H9 (cell line): ENCODE results near the gene NCLN. TPM values are rescaled to one million over a fixed set of nuclear protein-coding genes. Genes with fewer than 3 reads are reported as not detected.

Source experiments
- DNase-seq: peaks from one replicate; pipeline ENCODE4 v3.0.0-alpha.2; 2017
- H2AFZ ChIP-seq: one replicate; pipeline ENCODE4 v1.6.1; 2013; ENCODE audit warnings: mild to moderate bottlenecking, low read length, control low read depth, moderate library complexity
- H2AK5ac ChIP-seq: 2 replicates; pipeline ENCODE4 v1.6.1; 2013; ENCODE audit warnings: low read length, control low read depth, mixed read lengths; ENCODE audit not compliant: insufficient read length
- H2BK120ac ChIP-seq: one replicate; pipeline ENCODE4 v1.6.1; 2013; ENCODE audit warnings: low read depth, mild to moderate bottlenecking, low read length, control low read depth, inconsistent platforms; ENCODE audit not compliant: poor library complexity, severe bottlenecking
- H2BK12ac ChIP-seq: 2 replicates; pipeline ENCODE4 v1.6.1; 2013; ENCODE audit warnings: low read length, control low read depth, mixed read lengths, low read depth; ENCODE audit not compliant: insufficient read length
- H2BK15ac ChIP-seq: 2 replicates; pipeline ENCODE4 v1.6.1; 2013; ENCODE audit warnings: low read depth, low read length, control low read depth
- H2BK20ac ChIP-seq: one replicate; pipeline ENCODE4 v1.6.1; 2013; ENCODE audit warnings: low read depth, mild to moderate bottlenecking, low read length, control low read depth, inconsistent platforms; ENCODE audit not compliant: poor library complexity, severe bottlenecking
- H2BK5ac ChIP-seq: 2 replicates; pipeline ENCODE4 v1.6.1; 2013; ENCODE audit warnings: low read length, control low read depth, mixed read lengths; ENCODE audit not compliant: insufficient read length
- H3K14ac ChIP-seq: 2 replicates; pipeline ENCODE4 v1.6.1; 2013; ENCODE audit warnings: low read length, control low read depth; ENCODE audit not compliant: insufficient read depth
- H3K18ac ChIP-seq: 2 replicates; pipeline ENCODE4 v1.6.1; 2013; ENCODE audit warnings: low read depth, mild to moderate bottlenecking, mixed read lengths, low read length, control low read depth; ENCODE audit not compliant: insufficient read length
- H3K23ac ChIP-seq: 2 replicates; pipeline ENCODE4 v1.6.1; 2013; ENCODE audit warnings: low read length, control low read depth, mixed read lengths, low read depth; ENCODE audit not compliant: insufficient read length
- H3K23me2 ChIP-seq: 2 replicates; pipeline ENCODE4 v1.6.1; 2013; ENCODE audit warnings: low read depth, mild to moderate bottlenecking, mixed read lengths, low read length, control low read depth; ENCODE audit not compliant: insufficient read length, poor library complexity, severe bottlenecking
- H3K27ac ChIP-seq: 2 replicates; pipeline ENCODE4 v1.5.1; 2013; ENCODE audit warnings: low read length, control low read depth, mixed read lengths, low read depth; ENCODE audit not compliant: insufficient read length
- H3K27me3 ChIP-seq: 2 replicates; pipeline ENCODE4 v1.6.1; 2013; ENCODE audit warnings: low read length, control low read depth, inconsistent platforms; ENCODE audit not compliant: insufficient read depth
- H3K4ac ChIP-seq: 2 replicates; pipeline ENCODE4 v1.6.1; 2013; ENCODE audit warnings: low read depth, mild to moderate bottlenecking, control low read depth, inconsistent platforms, low read length, moderate library complexity
- H3K4me1 ChIP-seq: 2 replicates; pipeline ENCODE4 v1.6.1; 2013; ENCODE audit warnings: low read length, control low read depth, inconsistent platforms; ENCODE audit not compliant: insufficient read depth
- H3K4me2 ChIP-seq: 2 replicates; pipeline ENCODE4 v1.6.1; 2013; ENCODE audit warnings: low read length, control low read depth, mixed read lengths; ENCODE audit not compliant: insufficient read length, insufficient read depth
- H3K56ac ChIP-seq: 2 replicates; pipeline ENCODE4 v1.6.1; 2013; ENCODE audit warnings: low read depth, mild to moderate bottlenecking, mixed read lengths, low read length, control low read depth; ENCODE audit not compliant: insufficient read length
- H3K79me1 ChIP-seq: 2 replicates; pipeline ENCODE4 v1.6.1; 2013; ENCODE audit warnings: low read depth, mild to moderate bottlenecking, moderate library complexity, low read length, control low read depth, inconsistent platforms; ENCODE audit not compliant: insufficient read depth, poor library complexity, severe bottlenecking
- H3K79me2 ChIP-seq: 2 replicates; pipeline ENCODE4 v1.6.1; 2013; ENCODE audit warnings: low read length, control low read depth, inconsistent platforms; ENCODE audit not compliant: insufficient read depth
- H3K9ac ChIP-seq: 2 replicates; pipeline ENCODE4 v1.6.1; 2013; ENCODE audit warnings: low read length, control low read depth, mixed read lengths; ENCODE audit not compliant: insufficient read length; ENCODE audit errors: extremely low read depth
- H3K9me3 ChIP-seq: one replicate; pipeline ENCODE4 v1.6.1; 2013; ENCODE audit warnings: low read depth, low read length, inconsistent platforms; ENCODE audit not compliant: control insufficient read depth
- H3T11ph ChIP-seq: one replicate; pipeline ENCODE4 v1.6.1; 2013; ENCODE audit warnings: mild to moderate bottlenecking, low read length, control low read depth, inconsistent platforms
- H4K20me1 ChIP-seq: one replicate; pipeline ENCODE4 v1.6.1; 2013; ENCODE audit not compliant: control insufficient read depth, insufficient read length, insufficient read depth
- H4K5ac ChIP-seq: 2 replicates; pipeline ENCODE4 v1.6.1; 2013; ENCODE audit warnings: low read depth, mild to moderate bottlenecking, mixed read lengths, low read length, control low read depth; ENCODE audit not compliant: insufficient read length
- H4K8ac ChIP-seq: replicated peaks from 2 replicates; pipeline ENCODE4 v1.6.1; 2013; ENCODE audit warnings: low read length, control low read depth, mixed read lengths, low read depth; ENCODE audit not compliant: insufficient read length
- H4K91ac ChIP-seq: 2 replicates; pipeline ENCODE4 v1.6.1; 2013; ENCODE audit warnings: low read depth, mild to moderate bottlenecking, moderate library complexity, mixed read lengths, low read length, control low read depth; ENCODE audit not compliant: insufficient read length
- H3K27ac Mint-ChIP-seq, 3 experiments: 2 replicates in 2 of 3; 3 replicates in 1 of 3; pipeline ENCODE4 v1.8.0; 2020 to 2021; ENCODE audit warnings: mixed read lengths in 3 of 3, mild to moderate bottlenecking in 1 of 3, moderate library complexity in 1 of 3
- H3K27me3 Mint-ChIP-seq: 2 replicates; pipeline ENCODE4 v1.8.0; 2021; ENCODE audit warnings: low read depth, mild to moderate bottlenecking, moderate library complexity, mixed read lengths
- H3K36me3 Mint-ChIP-seq, 3 experiments: 2 replicates in 2 of 3; 3 replicates in 1 of 3; pipeline ENCODE4 v1.8.0; 2020 to 2021; ENCODE audit warnings: low read depth in 3 of 3, mixed read lengths in 3 of 3; ENCODE audit not compliant: insufficient read depth in 1 of 3
- H3K4me1 Mint-ChIP-seq, 2 experiments: 2 replicates each; pipeline ENCODE4 v1.8.0; 2020; ENCODE audit warnings: mixed read lengths in 2 of 2
- H3K4me3 Mint-ChIP-seq, 2 experiments: 2 replicates in 1 of 2; 3 replicates in 1 of 2; pipeline ENCODE4 v1.8.0; 2020 to 2021; ENCODE audit warnings: mild to moderate bottlenecking in 2 of 2, mixed read lengths in 2 of 2, moderate library complexity in 1 of 2
- H3K9me3 Mint-ChIP-seq, 2 experiments: 2 replicates in 1 of 2; 3 replicates in 1 of 2; pipeline ENCODE4 v1.8.0; 2020; ENCODE audit warnings: mild to moderate bottlenecking in 2 of 2, mixed read lengths in 2 of 2, moderate library complexity in 1 of 2
- WGBS: extraction: QIAGEN DNeasy Blood & Tissue Kit; methylation state at CpG from one replicate; pipeline ENCODE4 v1.1.7; 2013; ENCODE audit warnings: missing lambda C conversion rate, low lambda C conversion rate, mixed read lengths; ENCODE audit not compliant: insufficient read length; ENCODE audit errors: extremely low coverage; 5-methylcytosine and 5-hydroxymethylcytosine counted together
- total RNA-seq: library from RNA; stranded (reverse); gene quantifications from 2 replicates; pipeline ENCODE4 v1.2.1, GENCODE V29; 2021
- TF ChIP-seq, protein P1 (sequence below): fragments of 200-600 bp; sonication (generic); conservative IDR thresholded peaks from 3 replicates; pipeline ENCODE4 v1.8.0; 2021; ENCODE audit warnings: antibody characterized with exemption, mild to moderate bottlenecking

The NCLN gene
- total RNA-seq, 1 experiment from 2014 or later: 94.8 TPM

DNA sequence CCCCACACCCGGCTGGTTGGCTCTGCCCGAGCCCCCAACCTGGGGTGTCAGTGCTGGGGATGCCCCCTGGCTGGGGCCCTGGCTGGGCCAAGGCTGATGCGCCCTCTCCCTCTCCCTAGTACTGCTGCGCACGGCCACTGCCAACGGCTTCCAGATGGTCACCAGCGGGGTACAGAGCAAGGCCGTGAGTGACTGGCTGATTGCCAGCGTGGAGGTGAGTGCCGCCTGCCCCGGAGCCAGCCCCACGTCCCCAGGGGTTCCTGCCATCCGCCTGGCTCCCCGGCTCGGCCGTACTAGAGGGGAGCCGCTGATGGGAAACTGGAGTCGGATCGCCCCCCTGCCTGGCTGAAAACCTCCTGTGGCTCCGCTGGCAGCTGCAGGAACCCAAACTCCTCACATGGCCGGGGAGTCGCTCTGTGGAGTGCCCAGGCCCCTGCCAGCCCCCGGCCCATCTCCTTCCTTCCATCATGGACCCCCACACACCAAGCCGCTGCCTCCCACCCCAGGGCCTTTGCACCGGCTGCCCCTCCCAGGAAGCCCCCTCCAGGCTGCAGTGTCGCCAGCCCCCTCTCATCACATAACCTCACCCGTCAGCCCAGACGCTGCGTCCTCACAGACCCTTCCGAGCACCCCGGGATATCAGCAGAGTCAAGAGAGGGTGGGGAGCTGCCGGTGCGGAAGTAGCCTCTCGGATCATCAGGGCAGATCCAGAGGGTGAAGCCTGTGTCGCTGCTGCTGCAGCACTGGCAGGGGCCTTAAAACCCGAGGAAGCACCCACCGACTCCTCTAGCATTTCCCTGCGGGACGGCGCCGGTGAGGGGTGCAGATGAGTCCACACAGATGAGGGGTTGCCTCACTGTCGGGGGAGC, 10.6 kb downstream of the NCLN start:
- no peaks in the 10 kb centered on the region for H3K27me3 ChIP-seq
- H2BK12ac ChIP-seq: no peak overlapping the region
- no peak overlapping the region for H3K27ac Mint-ChIP-seq
- H4K5ac ChIP-seq: no peak overlapping the region
- no peak overlapping the region for H3K4me2 ChIP-seq
- H3K79me2 ChIP-seq: no peaks in the 10 kb centered on the region; the same call in 1 of the 2 replicates
- H4K91ac ChIP-seq: no peak overlapping the region
- H2BK120ac ChIP-seq: no peak overlapping the region
- H2AFZ ChIP-seq: no peak overlapping the region
- H3K4me1 Mint-ChIP-seq: no peaks in the 10 kb centered on the region
- no peaks in the 10 kb centered on the region for H3K27me3 Mint-ChIP-seq
- no peaks in the 10 kb centered on the region for H3K23me2 ChIP-seq
- no peak overlapping the region for H2BK5ac ChIP-seq
- no peak for DNase-seq
- H3K36me3 Mint-ChIP-seq: peaks cover 5 to 26% (median 24%) of the 10 kb centered on the region in 3 experiments; a peak in 6 of 7 replicates
- H3K23ac ChIP-seq: no peak overlapping the region
- H3T11ph ChIP-seq: no peak overlapping the region
- WGBS: no CpG with 5 or more reads among the region's 42 CpGs
- H3K9ac ChIP-seq: no peak overlapping the region
- H3K4me3 Mint-ChIP-seq: no peak overlapping the region
- no peaks in the 10 kb centered on the region for H4K20me1 ChIP-seq
- H2AK5ac ChIP-seq: no peak overlapping the region
- H3K9me3 ChIP-seq: no peaks in the 10 kb centered on the region
- no peak overlapping the region for H2BK20ac ChIP-seq
- no peak overlapping the region for H3K18ac ChIP-seq
- H3K4me1 ChIP-seq: no peaks in the 10 kb centered on the region
- H3K14ac ChIP-seq: no peak overlapping the region
- H3K9me3 Mint-ChIP-seq: no peaks in the 10 kb centered on the region
- no peak overlapping the region for H2BK15ac ChIP-seq
- no peak overlapping the region for H4K8ac ChIP-seq
- H3K27ac ChIP-seq: no peak overlapping the region
- H3K56ac ChIP-seq: no peak overlapping the region
- TF ChIP-seq, protein P1, sequence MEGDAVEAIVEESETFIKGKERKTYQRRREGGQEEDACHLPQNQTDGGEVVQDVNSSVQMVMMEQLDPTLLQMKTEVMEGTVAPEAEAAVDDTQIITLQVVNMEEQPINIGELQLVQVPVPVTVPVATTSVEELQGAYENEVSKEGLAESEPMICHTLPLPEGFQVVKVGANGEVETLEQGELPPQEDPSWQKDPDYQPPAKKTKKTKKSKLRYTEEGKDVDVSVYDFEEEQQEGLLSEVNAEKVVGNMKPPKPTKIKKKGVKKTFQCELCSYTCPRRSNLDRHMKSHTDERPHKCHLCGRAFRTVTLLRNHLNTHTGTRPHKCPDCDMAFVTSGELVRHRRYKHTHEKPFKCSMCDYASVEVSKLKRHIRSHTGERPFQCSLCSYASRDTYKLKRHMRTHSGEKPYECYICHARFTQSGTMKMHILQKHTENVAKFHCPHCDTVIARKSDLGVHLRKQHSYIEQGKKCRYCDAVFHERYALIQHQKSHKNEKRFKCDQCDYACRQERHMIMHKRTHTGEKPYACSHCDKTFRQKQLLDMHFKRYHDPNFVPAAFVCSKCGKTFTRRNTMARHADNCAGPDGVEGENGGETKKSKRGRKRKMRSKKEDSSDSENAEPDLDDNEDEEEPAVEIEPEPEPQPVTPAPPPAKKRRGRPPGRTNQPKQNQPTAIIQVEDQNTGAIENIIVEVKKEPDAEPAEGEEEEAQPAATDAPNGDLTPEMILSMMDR: no peak
- peaks cover 4% of the 10 kb centered on the region for H3K79me1 ChIP-seq
- no peak overlapping the region for H3K4ac ChIP-seq
